Measurements from ENCODE around the gene KCNH3.

The KCNH3 gene

DNA sequence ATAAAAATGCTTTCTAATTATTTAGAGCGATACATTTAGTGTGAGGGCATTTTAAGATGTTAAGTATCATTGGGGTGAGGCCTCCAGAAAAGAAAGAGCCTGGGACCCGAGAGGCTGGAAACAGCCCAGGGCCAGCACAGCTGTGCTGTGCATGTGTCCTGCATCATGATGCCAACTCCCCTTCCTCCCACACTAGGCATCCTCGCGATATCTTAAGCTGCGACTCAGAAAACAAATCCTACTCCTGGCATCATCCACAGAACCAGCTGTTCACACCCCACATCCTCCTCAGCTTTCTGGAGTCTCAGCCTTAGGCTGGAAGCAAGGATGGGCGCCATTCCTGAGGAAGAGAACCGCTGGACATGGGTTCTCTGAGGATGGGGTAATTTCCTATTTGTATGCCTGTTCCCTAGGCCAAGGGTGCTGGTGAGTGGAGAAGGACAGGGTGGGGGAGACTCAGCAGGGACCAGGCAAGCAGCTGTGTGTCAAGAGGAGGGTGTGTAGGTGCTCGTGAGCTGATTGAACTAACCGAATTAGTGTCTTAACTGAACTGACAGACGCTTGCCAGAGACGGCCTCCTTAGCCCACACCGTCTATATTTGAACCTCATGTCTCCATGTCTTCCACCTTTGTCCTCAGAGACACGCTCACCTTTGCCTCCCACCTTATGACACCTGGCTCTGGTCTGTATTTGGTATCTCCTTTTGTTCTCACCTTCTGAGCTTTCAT, 44.7 kb downstream of the KCNH3 start:
- TF ChIP-seq ZNF391 (tag by site-specific recombination; IDR thresholded peaks at IDR 0.05; ENCODE audit: borderline replicate concordance, low read depth) = no peak
- no peak for TF ChIP-seq ZNF585B (tag by site-specific recombination; IDR thresholded peaks at IDR 0.05)
- TF ChIP-seq ZNF146 (tag by site-specific recombination; IDR thresholded peaks at IDR 0.05) = no peak
- TF ChIP-seq, protein P1, sequence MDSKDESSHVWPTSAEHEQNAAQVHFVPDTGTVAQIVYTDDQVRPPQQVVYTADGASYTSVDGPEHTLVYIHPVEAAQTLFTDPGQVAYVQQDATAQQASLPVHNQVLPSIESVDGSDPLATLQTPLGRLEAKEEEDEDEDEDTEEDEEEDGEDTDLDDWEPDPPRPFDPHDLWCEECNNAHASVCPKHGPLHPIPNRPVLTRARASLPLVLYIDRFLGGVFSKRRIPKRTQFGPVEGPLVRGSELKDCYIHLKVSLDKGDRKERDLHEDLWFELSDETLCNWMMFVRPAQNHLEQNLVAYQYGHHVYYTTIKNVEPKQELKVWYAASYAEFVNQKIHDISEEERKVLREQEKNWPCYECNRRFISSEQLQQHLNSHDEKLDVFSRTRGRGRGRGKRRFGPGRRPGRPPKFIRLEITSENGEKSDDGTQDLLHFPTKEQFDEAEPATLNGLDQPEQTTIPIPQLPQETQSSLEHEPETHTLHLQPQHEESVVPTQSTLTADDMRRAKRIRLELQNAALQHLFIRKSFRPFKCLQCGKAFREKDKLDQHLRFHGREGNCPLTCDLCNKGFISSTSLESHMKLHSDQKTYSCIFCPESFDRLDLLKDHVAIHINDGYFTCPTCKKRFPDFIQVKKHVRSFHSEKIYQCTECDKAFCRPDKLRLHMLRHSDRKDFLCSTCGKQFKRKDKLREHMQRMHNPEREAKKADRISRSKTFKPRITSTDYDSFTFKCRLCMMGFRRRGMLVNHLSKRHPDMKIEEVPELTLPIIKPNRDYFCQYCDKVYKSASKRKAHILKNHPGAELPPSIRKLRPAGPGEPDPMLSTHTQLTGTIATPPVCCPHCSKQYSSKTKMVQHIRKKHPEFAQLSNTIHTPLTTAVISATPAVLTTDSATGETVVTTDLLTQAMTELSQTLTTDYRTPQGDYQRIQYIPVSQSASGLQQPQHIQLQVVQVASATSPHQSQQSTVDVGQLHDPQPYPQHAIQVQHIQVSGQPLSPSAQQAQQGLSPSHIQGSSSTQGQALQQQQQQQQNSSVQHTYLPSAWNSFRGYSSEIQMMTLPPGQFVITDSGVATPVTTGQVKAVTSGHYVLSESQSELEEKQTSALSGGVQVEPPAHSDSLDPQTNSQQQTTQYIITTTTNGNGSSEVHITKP (tag by site-specific recombination; IDR thresholded peaks at IDR 0.05) = 0 out of 2 replicates have a peak, but pooled peaks have one; percentile 16
- TF ChIP-seq ZNF311 (tag by site-specific recombination; IDR thresholded peaks at IDR 0.05; ENCODE audit: borderline replicate concordance) = no peak
- no peak overlapping the region for H3K4me3 ChIP-seq (ENCODE audit: low read depth, low read length)
- H3K4me1 ChIP-seq (ENCODE audit: control insufficient read depth, insufficient read depth, low read length) = no peaks in the 10 kb centered on the region
- peaks cover 0 to 20% of the 10 kb centered on the region in 2 experiments; a peak in 2 of 3 replicates for H3K36me3 ChIP-seq (ENCODE audit: control insufficient read depth in 2 of 2, insufficient read depth in 1 of 2, low read length in 2 of 2)
- H3K27ac ChIP-seq (ENCODE audit: extremely low read depth, low read depth, low read length) = no peak overlapping the region
- ChIA-PET POLR2A (interaction anchor here (0.7 to 1.0 kb wide), 2 partner anchors 39 to 225 kb away, joined by 3 to 4 read pairs; partner anchors contain the start of gene PRPF40B), CTCF (interaction anchor here (0.5 to 8.4 kb wide), 12 partner anchors 29 to 295 kb away, joined by 3 to 133 read pairs (median 4); no protein-coding TSS in a partner anchor)
- no peaks in the 10 kb centered on the region for H3K9me3 ChIP-seq (ENCODE audit: control insufficient read depth, insufficient read depth, low read depth, low read length)

DNA sequence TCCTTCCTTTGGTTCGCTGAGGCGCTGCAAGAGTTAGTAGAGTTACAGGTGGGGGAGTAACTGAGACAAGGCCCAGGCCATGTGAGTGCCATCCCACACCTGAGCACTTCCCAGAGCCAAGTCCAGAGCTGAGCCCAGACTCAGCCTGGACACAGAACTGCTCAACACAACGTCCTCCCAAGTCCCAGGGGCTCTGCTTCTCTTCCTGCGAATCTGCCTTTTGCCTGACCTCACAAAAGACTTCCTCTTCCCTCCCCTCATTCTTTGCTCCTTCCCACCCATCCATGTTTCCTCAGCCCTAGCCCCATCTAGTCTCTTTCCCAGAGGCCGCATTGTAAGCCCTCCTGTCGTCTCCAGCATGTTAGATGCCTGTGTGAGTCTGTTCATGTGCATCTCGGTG, 45.8 kb downstream of the KCNH3 start:
- POLR2A ChIA-PET = no interaction called here
- TF ChIP-seq, protein P2, sequence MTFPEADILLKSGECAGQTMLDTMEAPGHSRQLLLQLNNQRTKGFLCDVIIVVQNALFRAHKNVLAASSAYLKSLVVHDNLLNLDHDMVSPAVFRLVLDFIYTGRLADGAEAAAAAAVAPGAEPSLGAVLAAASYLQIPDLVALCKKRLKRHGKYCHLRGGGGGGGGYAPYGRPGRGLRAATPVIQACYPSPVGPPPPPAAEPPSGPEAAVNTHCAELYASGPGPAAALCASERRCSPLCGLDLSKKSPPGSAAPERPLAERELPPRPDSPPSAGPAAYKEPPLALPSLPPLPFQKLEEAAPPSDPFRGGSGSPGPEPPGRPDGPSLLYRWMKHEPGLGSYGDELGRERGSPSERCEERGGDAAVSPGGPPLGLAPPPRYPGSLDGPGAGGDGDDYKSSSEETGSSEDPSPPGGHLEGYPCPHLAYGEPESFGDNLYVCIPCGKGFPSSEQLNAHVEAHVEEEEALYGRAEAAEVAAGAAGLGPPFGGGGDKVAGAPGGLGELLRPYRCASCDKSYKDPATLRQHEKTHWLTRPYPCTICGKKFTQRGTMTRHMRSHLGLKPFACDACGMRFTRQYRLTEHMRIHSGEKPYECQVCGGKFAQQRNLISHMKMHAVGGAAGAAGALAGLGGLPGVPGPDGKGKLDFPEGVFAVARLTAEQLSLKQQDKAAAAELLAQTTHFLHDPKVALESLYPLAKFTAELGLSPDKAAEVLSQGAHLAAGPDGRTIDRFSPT (tag by site-specific recombination; IDR thresholded peaks at IDR 0.05) = no peak
- TF ChIP-seq ZSCAN23 (tag by site-specific recombination; IDR thresholded peaks at IDR 0.05) = no peak
- no peak for TF ChIP-seq ZNF354C (tag by site-specific recombination; IDR thresholded peaks at IDR 0.05; ENCODE audit: borderline replicate concordance, low read depth)
- no peak for TF ChIP-seq ZNF350 (tag by site-specific recombination; IDR thresholded peaks at IDR 0.05)
- no peak for TF ChIP-seq ZNF404 (tag by site-specific recombination; IDR thresholded peaks at IDR 0.05)
- no peak for TF ChIP-seq ZNF658 (tag by site-specific recombination; IDR thresholded peaks at IDR 0.05)
- no peak for TF ChIP-seq ZNF639 (tag by site-specific recombination; IDR thresholded peaks at IDR 0.05)
- Histone ChIP-seq H3K36me3 (ENCODE audit: control insufficient read depth in 2 of 2, insufficient read depth in 1 of 2, low read length in 2 of 2) (peaks cover 0 to 20% of the 10 kb centered on the region in 2 experiments; a peak in 2 of 3 replicates), H3K4me1 (ENCODE audit: control insufficient read depth, insufficient read depth, low read length) (no peaks in the 10 kb centered on the region), H3K4me3 (ENCODE audit: low read depth, low read length) (no peak overlapping the region), H3K9me3 (ENCODE audit: control insufficient read depth, insufficient read depth, low read depth, low read length) (no peaks in the 10 kb centered on the region), H3K27ac (ENCODE audit: extremely low read depth, low read depth, low read length) (no peak overlapping the region)
- CTCF ChIA-PET = interaction anchor here (0.6 to 2.9 kb wide), 6 partner anchors 30 to 296 kb away, joined by 3 to 15 read pairs (median 4); no protein-coding TSS in a partner anchor

Measured in HEK293 (cell line).